Measurements from ENCODE around the gene PCGF2.
A peak's percentile ranks its signal among the peaks of the same experiment; 100 is the strongest.

PCGF2 gene

GRCh38 chr17:38750312-38751121 is 2.4 kb upstream of the PCGF2 start:
- DNase-seq (ENCODE audit: insufficient read length) = no peak
- FAIRE-seq = no peak
- TF ChIP-seq POLR2AphosphoS5 (IDR thresholded peaks at IDR 0.05; ENCODE audit: low read depth, low read length) (no peak), POLR2A (IDR thresholded peaks at IDR 0.05; ENCODE audit: low read depth, low read length) (no peak), TAF1 (IDR thresholded peaks at IDR 0.05; ENCODE audit: borderline replicate concordance, low read depth, low read length) (no peak)

- FAIRE-seq = no peak
Observed at GRCh38 chr17:38750044-38750311, 1.8 kb upstream of the PCGF2 start.

GRCh38 chr17:38749223-38750043 is 1.3 kb upstream of the PCGF2 start:
- FAIRE-seq = no peak
- no peak for DNase-seq (ENCODE audit: insufficient read length)
- TF ChIP-seq TAF1 (IDR thresholded peaks at IDR 0.05; ENCODE audit: borderline replicate concordance, low read depth, low read length) (no peak), POLR2A (IDR thresholded peaks at IDR 0.05; ENCODE audit: low read depth, low read length) (no peak), POLR2AphosphoS5 (IDR thresholded peaks at IDR 0.05; ENCODE audit: low read depth, low read length) (no peak)

More at GRCh38 chr17:38750044-38750311, 1.8 kb upstream of the PCGF2 start:
- no peak for TF ChIP-seq TAF1 (IDR thresholded peaks at IDR 0.05; ENCODE audit: borderline replicate concordance, low read depth, low read length)
- TF ChIP-seq POLR2A (IDR thresholded peaks at IDR 0.05; ENCODE audit: low read depth, low read length) = no peak
- no peak for TF ChIP-seq POLR2AphosphoS5 (IDR thresholded peaks at IDR 0.05; ENCODE audit: low read depth, low read length)
- DNase-seq (ENCODE audit: insufficient read length) = no peak

GRCh38 chr17:38748892-38749222 is 721 bp upstream of the PCGF2 start:
- TF ChIP-seq TAF1 (IDR thresholded peaks at IDR 0.05; ENCODE audit: borderline replicate concordance, low read depth, low read length) (no peak), POLR2A (IDR thresholded peaks at IDR 0.05; ENCODE audit: low read depth, low read length) (no peak), POLR2AphosphoS5 (IDR thresholded peaks at IDR 0.05; ENCODE audit: low read depth, low read length) (no peak)
- DNase-seq (ENCODE audit: insufficient read length) = no peak
- no peak for FAIRE-seq

- FAIRE-seq (no peak), DNase-seq (ENCODE audit: insufficient read length) (peak; percentile 43)
- TF ChIP-seq POLR2A (IDR thresholded peaks at IDR 0.05; ENCODE audit: low read depth, low read length) (no peak), POLR2AphosphoS5 (IDR thresholded peaks at IDR 0.05; ENCODE audit: low read depth, low read length) (no peak), TAF1 (IDR thresholded peaks at IDR 0.05; ENCODE audit: borderline replicate concordance, low read depth, low read length) (no peak)
Observed at GRCh38 chr17:38747463-38748148, 530 bp downstream of the PCGF2 start.

GRCh38 chr17:38746849-38747462 is 1.2 kb downstream of the PCGF2 start:
- no peak for FAIRE-seq

GRCh38 chr17:38746004-38746848 is 1.9 kb downstream of the PCGF2 start:
- FAIRE-seq (no peak), DNase-seq (ENCODE audit: insufficient read length) (no peak)
- TF ChIP-seq POLR2AphosphoS5 (IDR thresholded peaks at IDR 0.05; ENCODE audit: low read depth, low read length) (no peak), POLR2A (IDR thresholded peaks at IDR 0.05; ENCODE audit: low read depth, low read length) (no peak), TAF1 (IDR thresholded peaks at IDR 0.05; ENCODE audit: borderline replicate concordance, low read depth, low read length) (no peak)

More at GRCh38 chr17:38746849-38747462, 1.2 kb downstream of the PCGF2 start:
- no peak for TF ChIP-seq POLR2A (IDR thresholded peaks at IDR 0.05; ENCODE audit: low read depth, low read length)
- no peak for TF ChIP-seq TAF1 (IDR thresholded peaks at IDR 0.05; ENCODE audit: borderline replicate concordance, low read depth, low read length)
- TF ChIP-seq POLR2AphosphoS5 (IDR thresholded peaks at IDR 0.05; ENCODE audit: low read depth, low read length) = no peak
- no peak for DNase-seq (ENCODE audit: insufficient read length)

- no peak for FAIRE-seq
- DNase-seq (ENCODE audit: insufficient read length) = no peak
- TF ChIP-seq POLR2AphosphoS5 (IDR thresholded peaks at IDR 0.05; ENCODE audit: low read depth, low read length) (no peak), TAF1 (IDR thresholded peaks at IDR 0.05; ENCODE audit: borderline replicate concordance, low read depth, low read length) (no peak), POLR2A (IDR thresholded peaks at IDR 0.05; ENCODE audit: low read depth, low read length) (no peak)
Observed at GRCh38 chr17:38745545-38745944, 2.6 kb downstream of the PCGF2 start.

- TF ChIP-seq POLR2A (IDR thresholded peaks at IDR 0.05; ENCODE audit: low read depth, low read length) (no peak), POLR2AphosphoS5 (IDR thresholded peaks at IDR 0.05; ENCODE audit: low read depth, low read length) (no peak), TAF1 (IDR thresholded peaks at IDR 0.05; ENCODE audit: borderline replicate concordance, low read depth, low read length) (no peak)
- FAIRE-seq (no peak), DNase-seq (ENCODE audit: insufficient read length) (no peak)
Observed at GRCh38 chr17:38743556-38744171, 4.5 kb downstream of the PCGF2 start.
